ENCODE results near the gene JMJD4. TPM values are rescaled to one million over a fixed set of nuclear protein-coding genes. Genes with fewer than 3 reads are reported as not detected.
A peak's percentile ranks its signal among the peaks of the same experiment; 100 is the strongest.

JMJD4 gene
- total and polyA plus RNA-seq, 2 of the 8 experiments (the other 6 are each of a cell fraction or from before 2014, with no cell fraction given), result 13.2 to 23.3 TPM

DNA sequence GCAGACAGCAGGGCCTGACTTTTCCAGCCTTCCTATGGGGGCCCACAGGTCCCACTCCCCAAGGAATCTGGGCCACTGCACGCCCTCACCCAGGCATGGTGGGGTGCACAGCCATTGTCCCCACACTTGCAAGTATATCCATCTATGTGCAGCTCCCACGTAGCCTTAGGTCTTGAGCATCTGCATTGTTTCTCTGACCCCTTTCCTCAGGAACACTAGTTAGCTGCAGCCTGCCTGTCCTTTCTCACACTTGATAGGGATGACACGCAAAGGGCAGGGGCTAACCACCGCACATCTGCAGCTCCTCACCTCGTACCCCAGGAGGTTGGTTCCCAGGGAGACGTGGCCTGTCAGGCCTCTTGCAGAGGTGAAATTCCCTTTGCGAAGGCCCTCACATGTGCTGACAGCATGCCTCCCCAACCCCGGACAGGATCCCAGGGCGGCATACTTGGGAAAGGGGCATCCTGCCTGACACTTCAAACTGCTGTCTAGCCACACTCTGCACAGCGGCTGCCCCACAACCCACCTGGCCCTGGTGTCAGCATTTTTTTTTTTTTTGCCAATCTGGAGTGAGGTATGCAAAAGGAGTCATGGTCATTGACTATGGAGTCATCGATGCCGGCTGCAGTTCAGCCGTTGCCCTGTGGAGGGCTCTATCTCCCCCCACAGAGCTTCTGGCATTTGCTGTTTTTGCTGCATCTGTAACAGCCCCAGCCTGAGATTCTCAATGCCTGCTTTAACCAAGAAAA, 5.0 kb downstream of the JMJD4 start (continued):
- peak; percentile 8; the same call in 1 of the 2 replicates for TF ChIP-seq MAFK (IDR thresholded peaks at IDR 0.05; ENCODE audit: low read depth, low read length)
- no peak for TF ChIP-seq CHD2 (IDR thresholded peaks at IDR 0.05; ENCODE audit: low read length)
- no peak for TF ChIP-seq ZNF274 (IDR thresholded peaks at IDR 0.05; ENCODE audit: borderline replicate concordance, extremely low read depth, low read length)
- TF ChIP-seq HDAC6 (IDR thresholded peaks at IDR 0.05; ENCODE audit: low read depth, low read length), result no peak
- TF ChIP-seq KDM5A (IDR thresholded peaks at IDR 0.05; ENCODE audit: low read length), result no peak
- peak; percentile 0 for TF ChIP-seq EZH2 (IDR thresholded peaks at IDR 0.05; ENCODE audit: low read depth, low read length, severe bottlenecking)

Data from H1 (cell line).